22Rv1 (cell line): ENCODE measurements around the gene MAST4.

Experiments used
- CTCF ChIP-seq: fragments of 450-650 bp; IDR thresholded peaks from 2 replicates; pipeline ENCODE4 v1.5.1; 2017; ENCODE audit warnings: mild to moderate bottlenecking
- ZFX ChIP-seq: fragments of 450-650 bp; IDR thresholded peaks from 2 replicates; pipeline ENCODE4 v1.6.1; 2017; ENCODE audit warnings: antibody characterized with exemption, borderline replicate concordance

- TF ChIP-seq CTCF, result no peak
- no peak for TF ChIP-seq ZFX
These were observed 231.9 kb downstream of the MAST4 start for GRCh38 chr5:66828046-66828547.
